Astrocyte of the cerebellum (primary cell): ENCODE data around the gene FDXR.

Source experiments
- DNase-seq: peaks from one replicate; pipeline ENCODE4 v3.0.0-alpha.2; 2011; ENCODE audit warnings: low read depth
- H3K4me3 ChIP-seq: 2 replicates; pipeline ENCODE4 v1.5.1; 2011; ENCODE audit warnings: mild to moderate bottlenecking, low read depth, low read length, moderate library complexity
- in situ Hi-C: cut with HindIII; loops from 2 replicates; pipeline ENCODE4 v1.10.0; 2017; ENCODE audit warnings: low sequenced_read_pairs
- TF ChIP-seq, protein P1 (sequence below): IDR thresholded peaks from 2 replicates; pipeline ENCODE4 v1.5.1; 2012; ENCODE audit warnings: low read length, low read depth, moderate library complexity, mild to moderate bottlenecking; ENCODE audit errors: missing control alignments

Gene FDXR

DNA sequence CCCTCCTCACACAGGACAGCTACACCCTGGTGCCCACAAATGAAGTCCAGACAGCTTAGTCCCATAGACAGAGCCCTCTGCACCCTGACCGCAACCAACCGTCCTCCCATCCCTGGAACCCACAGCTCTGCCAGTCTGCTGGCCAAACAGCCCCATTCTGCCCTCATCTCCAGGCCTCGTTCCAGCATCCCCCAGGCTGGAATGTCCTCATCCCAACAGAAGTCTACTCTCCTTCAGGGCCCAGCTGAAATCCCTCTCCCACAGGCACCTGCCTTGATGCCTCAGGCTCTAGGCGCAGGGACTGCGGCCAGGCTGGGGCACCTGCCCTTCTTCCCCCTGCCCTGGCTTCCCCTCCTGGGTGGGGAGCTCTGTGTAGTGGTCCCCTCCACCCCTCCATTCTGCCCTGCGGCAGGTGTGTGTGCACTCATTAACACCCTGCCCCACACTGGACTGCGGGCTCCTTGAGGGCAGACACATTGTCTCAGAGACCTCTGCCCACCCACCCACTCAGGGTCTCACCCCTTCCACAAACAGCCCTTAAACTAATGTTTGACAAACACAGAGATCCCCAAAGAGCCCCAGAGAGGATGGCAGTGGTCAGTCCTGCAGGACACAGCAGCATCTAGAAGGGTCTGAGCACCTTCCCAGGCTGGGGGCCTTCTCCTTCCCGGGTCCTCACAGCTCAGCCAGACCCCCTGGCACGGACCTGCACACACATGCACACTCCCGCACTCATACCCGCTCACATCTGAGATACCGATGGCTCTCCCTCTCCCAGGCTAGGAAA lies 13.9 kb downstream of the FDXR start:
- in situ Hi-C loops = loop anchor here (5.0 kb wide), 1 partner anchor 67 kb away; no protein-coding TSS in a partner anchor
- H3K4me3 ChIP-seq = no peak overlapping the region
- TF ChIP-seq, protein P1, sequence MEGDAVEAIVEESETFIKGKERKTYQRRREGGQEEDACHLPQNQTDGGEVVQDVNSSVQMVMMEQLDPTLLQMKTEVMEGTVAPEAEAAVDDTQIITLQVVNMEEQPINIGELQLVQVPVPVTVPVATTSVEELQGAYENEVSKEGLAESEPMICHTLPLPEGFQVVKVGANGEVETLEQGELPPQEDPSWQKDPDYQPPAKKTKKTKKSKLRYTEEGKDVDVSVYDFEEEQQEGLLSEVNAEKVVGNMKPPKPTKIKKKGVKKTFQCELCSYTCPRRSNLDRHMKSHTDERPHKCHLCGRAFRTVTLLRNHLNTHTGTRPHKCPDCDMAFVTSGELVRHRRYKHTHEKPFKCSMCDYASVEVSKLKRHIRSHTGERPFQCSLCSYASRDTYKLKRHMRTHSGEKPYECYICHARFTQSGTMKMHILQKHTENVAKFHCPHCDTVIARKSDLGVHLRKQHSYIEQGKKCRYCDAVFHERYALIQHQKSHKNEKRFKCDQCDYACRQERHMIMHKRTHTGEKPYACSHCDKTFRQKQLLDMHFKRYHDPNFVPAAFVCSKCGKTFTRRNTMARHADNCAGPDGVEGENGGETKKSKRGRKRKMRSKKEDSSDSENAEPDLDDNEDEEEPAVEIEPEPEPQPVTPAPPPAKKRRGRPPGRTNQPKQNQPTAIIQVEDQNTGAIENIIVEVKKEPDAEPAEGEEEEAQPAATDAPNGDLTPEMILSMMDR = no peak
- DNase-seq = no peak

- H3K4me3 ChIP-seq = no peak overlapping the region
- DNase-seq = no peak
- in situ Hi-C loops = loop anchor here (5.0 kb wide), 1 partner anchor 65 kb away; no protein-coding TSS in a partner anchor
- TF ChIP-seq, protein P1 = no peak
Measured at GRCh38 chr17:74857191-74857590, 15.6 kb downstream of the FDXR start.

DNA sequence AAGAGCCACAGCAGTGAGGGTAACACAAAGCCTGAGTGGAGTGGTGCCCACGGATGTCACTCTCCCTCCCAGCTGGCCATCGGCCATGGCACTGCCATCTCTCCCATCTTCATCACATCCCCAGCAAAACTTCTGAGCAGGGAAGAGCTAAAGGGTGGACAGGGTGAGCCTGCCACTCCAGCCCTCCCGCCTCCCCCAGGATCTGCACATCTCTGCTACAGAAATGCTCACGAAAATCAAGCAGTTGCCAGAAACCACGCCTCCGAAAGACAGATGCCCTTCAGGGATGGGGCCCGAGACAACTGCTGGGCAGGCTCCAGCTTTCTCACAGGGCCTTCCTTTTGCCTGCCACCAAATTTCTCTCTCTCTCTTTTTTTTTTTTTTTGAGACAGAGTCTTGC lies 16.7 kb downstream of the FDXR start:
- H3K4me3 ChIP-seq = no peak overlapping the region
- DNase-seq = no peak
- in situ Hi-C loops = loop anchor here (5.0 kb wide), 1 partner anchor 64 kb away; no protein-coding TSS in a partner anchor
- TF ChIP-seq, protein P1 = no peak

DNA sequence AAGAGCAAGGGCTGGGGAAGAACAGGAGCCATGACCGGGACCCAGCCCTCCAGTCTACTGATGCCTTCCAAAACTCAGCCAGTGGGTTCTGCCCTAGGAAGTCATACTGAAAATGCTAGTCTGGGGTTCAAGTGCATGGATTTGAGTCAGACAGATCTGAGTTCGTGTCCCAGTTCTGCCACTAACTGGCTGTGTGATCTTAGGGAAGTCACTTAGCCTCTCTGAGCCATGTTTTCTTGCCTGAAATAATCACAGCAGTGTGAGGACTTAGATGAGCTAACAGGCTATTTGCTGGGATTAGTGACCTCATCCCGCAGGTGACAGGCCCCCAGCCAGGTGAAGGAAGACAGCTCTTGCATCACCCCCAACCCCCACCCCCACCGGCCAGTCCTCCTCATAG lies 17.5 kb downstream of the FDXR start:
- in situ Hi-C loops = loop anchor here (5.0 kb wide), 1 partner anchor 63 kb away; no protein-coding TSS in a partner anchor
- no peak overlapping the region for H3K4me3 ChIP-seq
- DNase-seq = no peak
- TF ChIP-seq, protein P1 = no peak

GRCh38 chr17:74854792-74855191 lies 18.0 kb downstream of the FDXR start:
- in situ Hi-C loops = loop anchor here (5.0 kb wide), 1 partner anchor 62 kb away; no protein-coding TSS in a partner anchor
- TF ChIP-seq, protein P1 = no peak
- H3K4me3 ChIP-seq = no peak overlapping the region
- DNase-seq = no peak

GRCh38 chr17:74853669-74854068 lies 19.1 kb downstream of the FDXR start:
- TF ChIP-seq, protein P1 = no peak
- in situ Hi-C loops = no loop called here
- no peak for DNase-seq
- no peak overlapping the region for H3K4me3 ChIP-seq
